G401.6 (cell line): Measurements from ENCODE around the gene OTUD1.

Experiments used
- FAIRE-seq: peaks from 2 replicates; lab custom pipeline; 2012; peaks lifted over from hg19 to GRCh38; lab: Jason Lieb, UNC

Gene OTUD1

DNA sequence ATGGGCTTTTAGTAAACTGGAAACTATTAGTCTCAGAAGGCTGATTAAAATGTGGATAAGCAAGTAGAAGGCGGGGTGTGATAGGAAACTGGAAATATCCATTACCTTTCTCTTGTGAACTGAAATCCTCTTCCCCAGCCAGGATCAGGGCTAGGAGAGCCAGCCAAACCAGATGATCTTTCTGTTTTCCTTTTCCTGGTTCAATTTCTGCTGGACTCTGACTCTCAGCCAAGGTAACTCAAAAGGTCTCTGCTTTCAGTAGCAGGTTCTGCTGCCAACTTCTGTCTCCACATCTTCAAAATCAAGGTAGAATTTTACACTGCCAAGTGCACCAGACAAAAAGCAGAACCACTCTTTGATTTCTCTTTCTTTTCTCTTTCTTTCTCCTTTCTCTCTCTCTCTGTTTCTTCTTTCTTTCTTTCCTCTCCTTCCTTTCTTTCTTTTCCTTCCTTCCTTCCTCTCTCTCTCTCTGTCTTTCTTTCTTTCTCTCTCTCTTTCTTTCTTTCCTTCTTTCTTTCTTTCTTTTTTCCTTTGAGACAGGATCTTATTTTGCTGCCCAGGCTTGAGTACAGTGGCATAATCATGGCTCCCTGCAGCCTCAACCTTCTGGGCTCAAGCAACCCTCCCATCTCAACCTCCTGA, 30.8 kb downstream of the OTUD1 start:
- no peak for FAIRE-seq

DNA sequence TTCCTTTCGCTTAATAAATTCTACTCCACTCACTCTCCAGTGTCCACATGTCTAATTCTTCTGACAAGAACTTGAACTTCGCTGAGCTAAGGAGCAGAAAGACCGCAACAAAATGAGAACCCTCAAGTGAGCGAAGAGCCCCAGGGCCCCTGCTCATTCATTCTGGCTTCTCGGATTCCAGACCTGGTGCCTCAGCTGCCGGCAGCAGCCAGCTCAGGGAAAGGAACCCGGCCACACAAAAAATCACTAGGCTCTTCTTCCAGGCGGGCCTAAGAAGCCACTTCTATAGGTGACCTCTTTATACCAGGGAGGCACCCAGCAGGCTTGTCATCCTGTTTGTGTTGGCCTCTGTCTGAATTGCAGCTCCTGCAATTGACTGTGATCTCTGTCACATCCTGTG, 33.3 kb downstream of the OTUD1 start:
- FAIRE-seq = no peak

DNA sequence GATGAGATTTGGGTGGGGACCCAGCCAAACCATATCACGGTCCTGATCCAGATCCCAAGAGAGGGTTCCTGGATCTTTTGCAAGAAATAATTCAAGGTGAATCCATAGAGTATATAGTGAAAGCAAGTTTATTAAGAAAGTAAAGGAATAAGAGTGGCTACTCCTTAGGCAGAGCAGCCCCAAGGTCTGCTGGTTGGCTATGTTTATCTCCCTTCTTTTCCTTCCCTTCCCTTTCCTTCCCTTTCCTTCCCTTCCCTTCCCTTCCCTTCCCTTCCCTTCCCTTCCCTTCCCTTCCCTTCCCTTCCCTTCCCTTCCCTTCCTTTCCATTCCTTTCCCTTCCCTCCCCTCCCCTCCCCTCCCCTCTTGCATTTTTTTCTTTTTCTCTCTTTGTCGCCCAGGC, 35.2 kb downstream of the OTUD1 start:
- no peak for FAIRE-seq

GRCh38 chr10:23474626-23475025, 35.8 kb downstream of the OTUD1 start:
- no peak for FAIRE-seq

DNA sequence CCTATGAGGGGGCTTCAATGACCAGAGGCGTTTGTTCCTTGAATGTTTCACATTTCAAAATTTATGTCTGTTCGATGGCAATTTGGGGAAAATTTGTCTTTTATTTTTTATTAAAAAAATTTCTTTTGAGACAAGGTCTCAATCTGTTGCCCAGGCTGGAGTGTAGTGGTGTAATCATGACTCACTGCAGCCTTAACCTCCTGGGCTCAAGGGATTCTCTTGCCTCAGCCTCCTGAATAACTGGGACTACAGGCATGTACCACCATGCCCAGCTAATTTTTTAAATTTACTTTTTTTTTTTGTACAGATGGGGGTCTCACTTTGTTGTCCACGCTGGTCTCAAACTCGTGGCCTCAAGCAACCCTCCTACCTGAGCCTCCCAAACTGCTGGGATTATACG, 39.7 kb downstream of the OTUD1 start:
- no peak for FAIRE-seq

GRCh38 chr10:23479798-23480473, 41.1 kb downstream of the OTUD1 start:
- no peak for FAIRE-seq

GRCh38 chr10:23481363-23481961, 42.6 kb downstream of the OTUD1 start:
- FAIRE-seq = no peak

GRCh38 chr10:23490115-23490514, 51.2 kb downstream of the OTUD1 start:
- no peak for FAIRE-seq
